ENCODE results near the gene KIAA1217.

The KIAA1217 gene

GRCh38 chr10:24556750-24557742 lies 348.1 kb downstream of the KIAA1217 start:
- peak; percentile 1 to 35 for DNase-seq

- no peak for DNase-seq
These were observed 352.5 kb downstream of the KIAA1217 start for GRCh38 chr10:24561453-24561852.

- no peak for DNase-seq
These were observed 359.1 kb downstream of the KIAA1217 start for GRCh38 chr10:24568042-24568441.

- DNase-seq = no peak
These were observed 360.4 kb downstream of the KIAA1217 start for GRCh38 chr10:24569330-24569796.

GRCh38 chr10:24569828-24570657 lies 361.1 kb downstream of the KIAA1217 start:
- DNase-seq = no peak

GRCh38 chr10:24570658-24571426 lies 361.9 kb downstream of the KIAA1217 start:
- no peak for DNase-seq

GRCh38 chr10:24571870-24572450 lies 363.0 kb downstream of the KIAA1217 start:
- no peak for DNase-seq

GRCh38 chr10:24574161-24574560 lies 365.2 kb downstream of the KIAA1217 start:
- DNase-seq = no peak

GRCh38 chr10:24574578-24575155 lies 365.7 kb downstream of the KIAA1217 start:
- no peak for DNase-seq

GRCh38 chr10:24575481-24576002 lies 366.6 kb downstream of the KIAA1217 start:
- no peak for DNase-seq

GRCh38 chr10:24579448-24579847 lies 370.5 kb downstream of the KIAA1217 start:
- no peak for DNase-seq

- DNase-seq = no peak
These were observed 371.0 kb downstream of the KIAA1217 start for GRCh38 chr10:24579906-24580305.

GRCh38 chr10:24589265-24589664 lies 380.3 kb downstream of the KIAA1217 start:
- no peak for DNase-seq

GRCh38 chr10:24590697-24591457 lies 381.9 kb downstream of the KIAA1217 start:
- no peak for DNase-seq

GRCh38 chr10:24596217-24596930 lies 387.4 kb downstream of the KIAA1217 start:
- no peak for DNase-seq

- DNase-seq = no peak
These were observed 388.5 kb downstream of the KIAA1217 start for GRCh38 chr10:24597426-24597825.

Data from NCI-H526 (cell line).